GM21360 (cell line): ENCODE results near the gene MGAT3.
"Not testable (repeated sequence)": the region's sequence is repeated elsewhere in the genome, so short reads cannot be mapped to it uniquely, and the experiment has no call there.

Experiments
- ATAC-seq: cut with Tn5 transposase; IDR thresholded peaks from one replicate; pipeline ENCODE4 v1.9.1; 2021; ENCODE audit warnings: mild to moderate bottlenecking, moderate library complexity; ENCODE audit not compliant: unreplicated experiment

The MGAT3 gene

DNA sequence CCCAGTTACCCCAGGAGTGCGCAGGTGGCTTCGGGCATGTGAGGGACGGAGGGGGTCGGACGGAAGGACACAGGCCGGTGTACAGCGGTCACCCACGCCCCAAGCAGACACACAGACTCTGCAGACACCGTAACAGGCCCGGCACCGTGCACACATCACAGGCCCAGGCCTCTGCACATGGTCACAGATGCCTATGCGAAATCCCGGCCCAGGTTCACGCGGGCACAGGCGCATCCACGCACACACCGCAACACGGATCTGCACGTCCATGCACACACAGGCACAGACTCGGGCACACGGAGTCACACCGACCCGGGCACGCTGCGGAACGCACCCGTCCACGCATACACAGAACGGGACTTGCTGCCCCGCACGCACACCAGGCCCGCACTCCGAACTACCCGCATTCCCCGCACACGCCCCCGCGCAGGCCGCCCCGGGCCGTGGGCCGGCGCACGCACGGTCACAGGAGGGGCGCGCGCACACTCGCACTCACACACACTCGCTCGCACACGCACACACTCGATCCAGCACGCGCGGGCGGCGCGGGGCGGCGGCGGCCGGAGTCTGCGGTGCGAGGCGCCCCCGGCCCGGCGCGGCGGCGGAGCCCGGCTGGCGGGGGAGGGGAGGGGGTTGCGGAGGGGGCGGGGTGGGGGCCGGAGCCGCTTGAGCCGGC, at the start of gene MGAT3:
Gene MGAT3, plus strand, starts transcription at position 491 of the 676 bp plus-strand sequence. CDS start 30,336 bp downstream, outside the sequence.
- ATAC-seq = no peak

- no peak for ATAC-seq
These were observed 48.6 kb upstream of the MGAT3 start for GRCh38 chr22:39408173-39408572.

GRCh38 chr22:39408807-39409206, 48.0 kb upstream of the MGAT3 start:
- no peak for ATAC-seq

DNA sequence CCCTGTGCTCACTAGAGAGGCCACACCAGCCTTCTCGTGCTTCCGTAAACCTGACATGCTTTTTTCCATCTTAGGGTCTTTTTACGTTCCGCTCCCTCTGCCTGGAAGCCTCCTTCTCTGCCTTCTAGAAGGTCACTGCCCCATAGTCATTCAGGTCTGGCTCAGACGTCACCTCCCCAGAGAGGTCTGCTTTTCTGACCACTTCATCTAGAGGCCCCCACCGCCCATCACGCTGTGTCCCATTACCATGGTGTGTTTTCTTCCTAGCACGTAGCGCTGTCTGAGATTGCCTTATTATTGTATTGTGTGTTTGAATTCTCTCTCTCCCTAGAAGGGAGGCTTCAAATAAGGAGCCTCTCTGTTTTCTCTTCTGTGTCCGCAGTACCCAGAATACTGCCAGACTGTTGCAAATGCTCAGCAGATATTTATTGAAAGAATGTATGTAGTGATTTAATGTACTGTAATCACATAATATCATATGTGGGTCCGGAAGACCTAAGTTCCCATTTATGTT, 47.2 kb upstream of the MGAT3 start:
- ATAC-seq = no peak

GRCh38 chr22:39410264-39410663, 46.5 kb upstream of the MGAT3 start:
- no peak for ATAC-seq

DNA sequence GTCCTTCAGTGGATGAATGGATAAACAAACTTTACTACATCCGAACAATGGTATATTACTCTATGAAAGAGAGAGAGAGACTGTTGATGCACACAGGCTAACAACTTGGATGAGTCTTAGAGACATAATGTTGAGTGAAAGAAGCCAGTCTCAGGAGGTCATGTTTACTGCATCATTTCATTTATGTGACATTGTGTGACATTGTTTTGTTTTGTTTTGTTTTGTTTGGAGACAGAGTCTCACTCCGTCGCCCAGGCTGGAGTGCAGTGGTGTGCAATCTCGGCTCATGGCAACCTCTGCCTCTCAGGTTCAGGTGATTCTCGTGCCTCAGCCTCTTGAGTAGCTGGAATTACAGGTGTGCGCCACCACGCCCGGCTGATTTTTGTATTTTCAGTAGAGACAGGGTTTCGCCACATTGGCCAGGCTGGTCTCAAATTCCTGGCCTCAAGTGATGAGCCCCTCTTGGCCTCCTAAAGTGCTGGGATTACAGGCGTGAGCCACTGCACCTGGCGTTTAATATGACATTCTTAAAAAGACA, 44.9 kb upstream of the MGAT3 start:
- ATAC-seq = not testable (repeated sequence)

DNA sequence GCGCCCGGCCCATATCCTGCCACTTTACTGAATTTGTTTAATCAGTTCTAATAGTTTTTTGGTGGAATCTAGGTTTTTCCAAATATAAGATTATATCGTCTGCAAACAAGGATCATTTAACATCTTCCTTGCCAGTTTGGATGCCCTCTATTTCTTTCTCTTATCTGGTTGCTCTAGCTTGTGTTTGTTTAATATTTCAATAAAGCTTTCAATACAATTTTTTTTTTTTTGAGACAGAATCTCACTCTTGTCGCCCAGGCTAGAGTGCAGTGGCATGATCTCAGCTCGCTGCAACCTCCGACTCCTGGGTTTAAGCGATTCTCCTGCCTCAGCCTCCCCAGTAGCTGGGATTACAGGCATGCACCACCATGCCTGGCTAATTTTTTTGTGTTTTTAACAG, 43.6 kb upstream of the MGAT3 start:
- not testable (repeated sequence) for ATAC-seq

DNA sequence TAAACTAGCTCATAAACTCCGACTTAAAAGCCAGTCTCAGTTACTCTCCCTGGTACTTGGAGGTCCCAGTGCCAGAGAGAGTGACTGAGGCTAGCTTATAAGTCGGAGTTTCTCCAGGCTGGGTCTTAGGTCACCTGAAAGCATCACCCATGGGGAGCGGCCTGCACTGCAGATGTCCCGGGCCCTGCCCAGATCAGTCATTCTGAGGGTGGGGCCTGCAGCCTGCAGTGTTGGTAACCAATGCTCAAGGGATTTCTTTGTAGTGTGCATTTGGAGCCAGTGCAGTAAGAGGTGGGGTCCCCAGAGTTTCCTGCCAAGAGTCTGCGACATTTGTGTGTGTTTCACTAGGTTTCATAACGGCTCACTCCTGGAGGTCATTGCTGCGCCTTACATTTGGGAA, 42.4 kb upstream of the MGAT3 start:
- ATAC-seq = no peak

GRCh38 chr22:39414886-39415285, 41.9 kb upstream of the MGAT3 start:
- no peak for ATAC-seq

GRCh38 chr22:39415506-39415905, 41.3 kb upstream of the MGAT3 start:
- no peak for ATAC-seq

DNA sequence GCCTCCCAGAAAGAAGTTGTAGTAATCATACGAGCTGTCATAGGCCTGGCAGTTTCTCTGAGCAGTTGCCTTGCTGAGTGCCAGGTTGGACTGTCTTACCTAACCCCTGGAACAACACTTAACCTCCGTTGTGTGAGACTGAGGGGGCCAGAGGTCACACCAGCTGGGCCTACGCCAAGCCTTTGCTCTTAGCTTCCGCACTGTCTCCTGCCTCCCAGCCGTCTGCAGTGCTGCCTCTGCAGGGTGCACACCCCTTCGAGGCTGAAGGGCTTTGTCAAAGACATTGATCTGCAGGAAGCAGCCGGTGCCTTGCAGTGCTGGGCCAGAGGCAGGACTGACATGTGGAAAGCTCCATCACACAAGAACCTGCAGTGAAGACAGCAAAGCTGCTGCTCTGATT, 40.5 kb upstream of the MGAT3 start:
- no peak for ATAC-seq

GRCh38 chr22:39417641-39418040, 39.2 kb upstream of the MGAT3 start:
- ATAC-seq = no peak

DNA sequence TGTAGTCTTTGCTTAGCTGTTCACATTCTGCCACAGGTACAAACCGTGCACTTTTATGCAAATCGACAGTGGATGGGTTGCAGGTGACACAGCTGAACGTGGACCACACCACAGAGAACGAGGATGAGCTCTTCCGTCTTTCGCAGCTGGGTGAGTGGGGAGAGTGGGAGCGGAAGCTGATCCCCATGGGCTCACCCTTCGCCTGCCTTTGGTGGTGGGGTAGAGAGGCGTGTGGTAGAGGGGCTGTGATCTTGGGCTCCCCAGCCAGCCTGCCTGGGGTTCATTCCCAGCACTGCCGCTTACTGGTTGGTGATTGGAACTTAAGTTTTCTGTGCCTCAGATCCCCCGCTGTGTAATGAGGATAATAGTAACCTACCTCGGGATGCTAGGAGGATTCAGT, 38.1 kb upstream of the MGAT3 start:
- no peak for ATAC-seq

- ATAC-seq = no peak
These were observed 37.7 kb upstream of the MGAT3 start for GRCh38 chr22:39419096-39419495.

DNA sequence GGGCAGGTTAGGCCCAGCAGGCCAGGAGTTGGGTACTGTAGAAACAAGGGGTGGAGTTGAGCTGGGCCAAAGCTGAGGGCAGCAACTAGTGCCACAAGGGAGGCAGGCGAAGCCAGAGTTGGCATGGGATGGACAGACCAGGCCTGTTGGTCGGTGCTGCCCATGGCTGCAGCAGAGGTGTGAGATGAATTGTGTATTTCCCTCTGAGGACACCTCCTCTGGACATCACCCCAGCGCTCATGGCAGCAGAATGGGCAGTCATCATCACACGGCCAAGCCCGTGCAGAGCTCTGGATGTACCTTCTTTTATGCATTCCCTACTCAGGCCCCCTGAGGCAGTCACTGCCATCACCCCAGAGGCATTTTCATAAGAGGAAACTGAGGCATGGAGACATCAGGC, 36.9 kb upstream of the MGAT3 start:
- no peak for ATAC-seq

GRCh38 chr22:39421691-39422090, 35.1 kb upstream of the MGAT3 start:
- no peak for ATAC-seq

DNA sequence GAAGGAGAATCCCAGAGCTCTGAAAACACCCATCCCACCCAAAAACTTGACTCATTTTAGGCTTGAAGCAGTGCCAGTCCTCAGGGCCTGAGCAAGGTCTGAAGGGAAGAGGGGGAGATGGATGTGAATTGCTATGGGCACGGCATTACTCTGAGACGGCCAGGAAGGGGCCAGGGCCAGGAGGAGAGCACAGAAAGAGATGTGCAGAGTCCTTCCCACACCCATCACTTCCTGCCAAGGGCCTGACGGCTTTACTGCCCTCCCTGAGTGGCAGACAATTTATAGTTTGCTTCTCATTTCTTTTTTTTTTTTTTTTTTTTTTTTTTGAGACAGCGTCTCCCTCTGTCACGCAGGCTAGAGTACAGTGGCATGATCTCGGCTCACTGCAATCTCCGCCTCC, 34.7 kb upstream of the MGAT3 start:
- ATAC-seq = no peak

DNA sequence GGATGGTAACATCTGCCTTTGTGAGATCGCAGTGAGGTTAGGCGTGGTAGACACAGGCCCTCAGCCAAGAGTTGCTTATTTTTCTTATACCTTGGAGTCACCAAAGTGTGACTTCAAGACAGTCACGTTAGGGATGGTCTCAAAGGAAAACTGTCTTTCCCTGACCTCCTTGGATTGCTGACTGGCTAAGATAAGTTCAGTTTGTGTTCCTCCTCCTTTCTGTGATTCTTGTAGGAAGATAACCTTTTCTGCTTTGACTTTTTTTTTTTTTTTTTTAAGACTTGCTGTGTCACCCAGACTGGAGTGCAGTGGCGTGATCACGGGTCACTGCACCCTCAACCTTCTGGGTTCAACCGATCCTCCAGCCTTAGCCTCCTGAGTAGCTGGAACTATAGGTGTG, 34.1 kb upstream of the MGAT3 start:
- ATAC-seq = no peak

- ATAC-seq = no peak
These were observed 32.8 kb upstream of the MGAT3 start for GRCh38 chr22:39423976-39424375.

DNA sequence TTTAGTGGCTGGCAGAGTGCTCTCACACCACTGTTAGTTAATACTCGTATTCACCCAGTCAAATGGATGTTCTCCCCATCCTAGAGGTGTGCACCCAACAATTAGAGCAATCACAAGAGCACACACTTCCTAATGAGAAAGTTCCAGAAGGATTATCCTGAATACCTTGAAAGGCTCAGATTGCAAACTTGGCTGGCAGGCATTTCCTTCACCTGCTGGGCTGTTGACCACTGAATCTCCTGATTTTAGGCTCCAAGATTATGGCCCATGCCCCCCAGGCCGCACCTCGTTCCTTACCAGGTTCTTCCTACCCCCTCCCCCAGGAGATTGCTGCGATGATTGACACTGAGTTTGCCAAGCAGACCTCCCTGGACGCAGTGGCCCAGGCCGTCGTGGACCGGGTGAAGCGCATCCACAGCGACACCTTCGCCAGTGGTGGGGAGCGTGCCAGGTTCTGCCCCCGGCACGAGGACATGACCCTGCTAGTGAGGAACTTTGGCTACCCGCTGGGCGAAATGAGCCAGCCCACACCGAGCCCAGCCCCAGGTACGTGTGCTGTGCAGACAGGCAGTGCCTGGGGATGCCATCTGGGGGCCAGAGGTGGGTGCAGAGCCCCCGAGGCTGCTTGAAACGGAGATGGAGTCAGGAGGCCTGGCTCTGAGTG, 30.3 kb upstream of the MGAT3 start:
- no peak for ATAC-seq

- ATAC-seq = no peak
These were observed 28.8 kb upstream of the MGAT3 start for GRCh38 chr22:39427751-39428596.
